Measurements from ENCODE around the gene CNRIP1.

DNA sequence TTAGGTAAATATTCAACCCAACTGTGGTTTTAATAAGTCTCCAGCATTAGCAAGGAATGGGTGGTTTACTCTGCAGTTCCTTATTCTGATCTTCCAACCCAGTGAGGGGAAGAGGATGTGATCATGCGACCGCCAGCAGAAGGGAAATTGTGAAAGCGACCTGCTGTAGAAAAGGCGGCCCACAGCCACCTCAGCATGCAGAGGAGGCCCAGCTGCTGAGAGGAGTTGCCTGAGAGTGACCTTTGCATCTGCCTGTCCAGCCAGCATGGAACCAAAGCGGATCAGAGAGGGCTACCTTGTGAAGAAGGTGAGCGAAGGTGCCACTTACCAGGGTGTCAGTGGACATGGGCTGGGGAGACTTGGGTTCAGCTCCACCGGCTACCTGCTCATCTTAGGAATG, 45.3 kb upstream of the CNRIP1 start, which contains the start of gene PLEK:
- TF ChIP-seq ZNF416 (CRISPR knock-in tag; IDR thresholded peaks at IDR 0.05) (no peak), TEAD4 (CRISPR knock-in tag; IDR thresholded peaks at IDR 0.05) (no peak), ESRRA (CRISPR knock-in tag; IDR thresholded peaks at IDR 0.05; ENCODE audit: borderline replicate concordance) (no peak), CREB1 (CRISPR knock-in tag; IDR thresholded peaks at IDR 0.05) (no peak)
- TF ChIP-seq, protein P1, sequence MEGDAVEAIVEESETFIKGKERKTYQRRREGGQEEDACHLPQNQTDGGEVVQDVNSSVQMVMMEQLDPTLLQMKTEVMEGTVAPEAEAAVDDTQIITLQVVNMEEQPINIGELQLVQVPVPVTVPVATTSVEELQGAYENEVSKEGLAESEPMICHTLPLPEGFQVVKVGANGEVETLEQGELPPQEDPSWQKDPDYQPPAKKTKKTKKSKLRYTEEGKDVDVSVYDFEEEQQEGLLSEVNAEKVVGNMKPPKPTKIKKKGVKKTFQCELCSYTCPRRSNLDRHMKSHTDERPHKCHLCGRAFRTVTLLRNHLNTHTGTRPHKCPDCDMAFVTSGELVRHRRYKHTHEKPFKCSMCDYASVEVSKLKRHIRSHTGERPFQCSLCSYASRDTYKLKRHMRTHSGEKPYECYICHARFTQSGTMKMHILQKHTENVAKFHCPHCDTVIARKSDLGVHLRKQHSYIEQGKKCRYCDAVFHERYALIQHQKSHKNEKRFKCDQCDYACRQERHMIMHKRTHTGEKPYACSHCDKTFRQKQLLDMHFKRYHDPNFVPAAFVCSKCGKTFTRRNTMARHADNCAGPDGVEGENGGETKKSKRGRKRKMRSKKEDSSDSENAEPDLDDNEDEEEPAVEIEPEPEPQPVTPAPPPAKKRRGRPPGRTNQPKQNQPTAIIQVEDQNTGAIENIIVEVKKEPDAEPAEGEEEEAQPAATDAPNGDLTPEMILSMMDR (IDR thresholded peaks at IDR 0.05): no peak
- TF ChIP-seq, protein P2, sequence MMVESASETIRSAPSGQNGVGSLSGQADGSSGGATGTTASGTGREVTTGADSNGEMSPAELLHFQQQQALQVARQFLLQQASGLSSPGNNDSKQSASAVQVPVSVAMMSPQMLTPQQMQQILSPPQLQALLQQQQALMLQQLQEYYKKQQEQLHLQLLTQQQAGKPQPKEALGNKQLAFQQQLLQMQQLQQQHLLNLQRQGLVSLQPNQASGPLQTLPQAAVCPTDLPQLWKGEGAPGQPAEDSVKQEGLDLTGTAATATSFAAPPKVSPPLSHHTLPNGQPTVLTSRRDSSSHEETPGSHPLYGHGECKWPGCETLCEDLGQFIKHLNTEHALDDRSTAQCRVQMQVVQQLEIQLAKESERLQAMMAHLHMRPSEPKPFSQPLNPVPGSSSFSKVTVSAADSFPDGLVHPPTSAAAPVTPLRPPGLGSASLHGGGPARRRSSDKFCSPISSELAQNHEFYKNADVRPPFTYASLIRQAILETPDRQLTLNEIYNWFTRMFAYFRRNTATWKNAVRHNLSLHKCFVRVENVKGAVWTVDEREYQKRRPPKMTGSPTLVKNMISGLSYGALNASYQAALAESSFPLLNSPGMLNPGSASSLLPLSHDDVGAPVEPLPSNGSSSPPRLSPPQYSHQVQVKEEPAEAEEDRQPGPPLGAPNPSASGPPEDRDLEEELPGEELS (CRISPR knock-in tag; IDR thresholded peaks at IDR 0.05): no peak
- TF ChIP-seq, protein P3, sequence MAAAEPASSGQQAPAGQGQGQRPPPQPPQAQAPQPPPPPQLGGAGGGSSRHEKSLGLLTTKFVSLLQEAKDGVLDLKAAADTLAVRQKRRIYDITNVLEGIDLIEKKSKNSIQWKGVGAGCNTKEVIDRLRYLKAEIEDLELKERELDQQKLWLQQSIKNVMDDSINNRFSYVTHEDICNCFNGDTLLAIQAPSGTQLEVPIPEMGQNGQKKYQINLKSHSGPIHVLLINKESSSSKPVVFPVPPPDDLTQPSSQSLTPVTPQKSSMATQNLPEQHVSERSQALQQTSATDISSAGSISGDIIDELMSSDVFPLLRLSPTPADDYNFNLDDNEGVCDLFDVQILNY (CRISPR knock-in tag; IDR thresholded peaks at IDR 0.05): no peak
- TF ChIP-seq, protein P4, sequence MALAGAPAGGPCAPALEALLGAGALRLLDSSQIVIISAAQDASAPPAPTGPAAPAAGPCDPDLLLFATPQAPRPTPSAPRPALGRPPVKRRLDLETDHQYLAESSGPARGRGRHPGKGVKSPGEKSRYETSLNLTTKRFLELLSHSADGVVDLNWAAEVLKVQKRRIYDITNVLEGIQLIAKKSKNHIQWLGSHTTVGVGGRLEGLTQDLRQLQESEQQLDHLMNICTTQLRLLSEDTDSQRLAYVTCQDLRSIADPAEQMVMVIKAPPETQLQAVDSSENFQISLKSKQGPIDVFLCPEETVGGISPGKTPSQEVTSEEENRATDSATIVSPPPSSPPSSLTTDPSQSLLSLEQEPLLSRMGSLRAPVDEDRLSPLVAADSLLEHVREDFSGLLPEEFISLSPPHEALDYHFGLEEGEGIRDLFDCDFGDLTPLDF (CRISPR knock-in tag; IDR thresholded peaks at IDR 0.05): no peak
